LNCAP (cell line): ENCODE measurements around the gene TBCEL.

Source experiments
- CTCF ChIP-seq: fragments of 450-650 bp; IDR thresholded peaks from 2 replicates; pipeline ENCODE4 v1.5.1; 2017; ENCODE audit warnings: mild to moderate bottlenecking

The TBCEL gene

GRCh38 chr11:121068787-121069186 lies 44.9 kb downstream of the TBCEL start:
- no peak for TF ChIP-seq CTCF

- no peak for TF ChIP-seq CTCF
Observed at GRCh38 chr11:121070951-121071845, 47.3 kb downstream of the TBCEL start.

GRCh38 chr11:121071846-121072450 lies 48.0 kb downstream of the TBCEL start:
- no peak for TF ChIP-seq CTCF

- no peak for TF ChIP-seq CTCF
Observed at GRCh38 chr11:121081321-121081720, 57.4 kb downstream of the TBCEL start.

- TF ChIP-seq CTCF: no peak
Observed at GRCh38 chr11:121082219-121082618, 58.3 kb downstream of the TBCEL start.

GRCh38 chr11:121082670-121083069 lies 58.8 kb downstream of the TBCEL start:
- no peak for TF ChIP-seq CTCF

GRCh38 chr11:121086866-121087265 lies 63.0 kb downstream of the TBCEL start:
- TF ChIP-seq CTCF: no peak
